NCI-H82 treated with DMSO at 0.1 percent for 48 hours (cell line): ENCODE results near the gene EPN2.

Experiments used
- DNase-seq: peaks from one replicate; lab custom pipeline; 2025; ENCODE audit not compliant: unreplicated experiment; lab: John Stamatoyannopoulos, UW

Gene EPN2

DNA sequence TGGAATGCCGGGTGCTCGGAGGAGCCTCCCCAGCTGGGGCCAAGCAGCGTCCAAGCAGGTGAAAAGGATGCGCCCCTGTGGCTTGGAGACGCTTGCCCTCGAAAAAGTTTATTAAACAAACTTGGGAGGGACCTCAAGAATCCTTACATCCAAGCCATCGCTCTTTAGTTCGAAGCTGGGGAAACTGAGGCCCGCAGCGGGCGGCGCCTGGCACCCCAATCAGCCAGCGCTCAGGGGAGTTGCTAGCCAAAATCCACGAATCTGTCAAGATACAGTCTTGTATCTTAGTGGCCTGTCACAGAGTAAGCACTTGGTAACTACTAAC lies 125.9 kb downstream of the EPN2 start:
- DNase-seq = no peak

DNA sequence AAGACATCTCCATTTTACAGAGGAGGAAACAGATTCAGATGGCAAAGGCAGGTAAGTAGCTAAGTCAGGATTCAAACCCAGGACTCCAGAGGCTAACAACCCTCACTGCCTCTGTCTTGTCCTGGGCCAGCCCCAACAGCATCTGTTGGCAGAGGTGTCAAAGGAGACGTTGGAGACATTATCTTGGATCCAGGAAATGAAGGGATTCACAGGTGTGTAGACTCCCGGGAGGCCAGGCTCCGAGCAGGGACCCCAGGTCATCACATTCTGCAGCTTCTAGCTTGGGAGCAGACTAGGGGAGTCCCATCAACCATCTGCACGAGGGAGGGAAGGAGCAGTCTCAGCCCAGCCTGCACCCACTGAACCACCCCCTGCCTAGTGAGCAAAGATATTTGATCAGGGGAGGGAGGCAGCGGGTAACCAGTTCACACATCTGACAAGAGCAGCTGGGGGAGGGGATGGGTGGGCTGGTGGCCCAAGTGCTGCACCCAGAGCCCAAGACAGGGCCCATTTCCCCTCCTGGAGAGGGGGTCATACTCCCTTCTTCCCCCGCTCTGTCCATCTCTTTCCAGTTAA lies 126.4 kb downstream of the EPN2 start:
- DNase-seq = no peak

DNA sequence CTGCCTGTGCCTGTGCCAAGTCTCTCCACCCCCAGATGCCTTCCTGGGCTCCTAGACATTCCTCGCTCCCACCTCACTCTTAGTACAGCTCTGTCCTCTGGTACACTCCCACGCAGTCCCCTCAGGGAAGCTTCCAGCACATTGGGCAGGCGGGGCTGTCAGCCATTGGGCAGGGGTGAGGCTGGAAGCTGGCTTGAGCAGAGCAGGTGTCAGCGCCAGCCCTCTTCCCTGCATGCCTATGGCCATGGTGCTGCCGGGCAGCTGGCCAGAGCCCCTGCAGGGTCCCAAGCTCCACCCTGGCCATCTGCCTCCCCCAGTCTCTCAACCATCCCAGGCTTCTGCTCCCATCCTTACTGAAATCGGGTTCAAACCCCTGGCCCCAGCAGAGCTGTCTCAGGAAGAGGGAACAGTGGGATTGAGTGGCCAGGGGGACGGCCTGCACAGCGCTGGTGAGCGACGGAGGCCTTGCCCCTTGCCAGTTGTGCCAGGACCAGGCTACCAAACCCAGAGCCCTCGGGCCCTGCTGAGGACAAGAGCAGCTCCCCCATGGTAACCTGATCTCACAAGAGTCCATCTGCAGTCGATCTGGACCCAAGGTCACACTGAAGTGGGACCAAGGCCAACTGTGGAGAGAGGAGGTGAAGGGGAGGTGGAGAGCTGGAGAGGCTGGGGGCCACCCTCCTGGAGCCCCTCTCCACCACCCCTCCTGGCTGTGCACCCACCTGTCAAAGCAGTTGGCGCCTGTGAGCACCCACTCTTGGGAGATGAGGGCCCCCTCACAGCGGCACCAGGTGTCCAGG lies 127.7 kb downstream of the EPN2 start:
- DNase-seq = no peak

DNA sequence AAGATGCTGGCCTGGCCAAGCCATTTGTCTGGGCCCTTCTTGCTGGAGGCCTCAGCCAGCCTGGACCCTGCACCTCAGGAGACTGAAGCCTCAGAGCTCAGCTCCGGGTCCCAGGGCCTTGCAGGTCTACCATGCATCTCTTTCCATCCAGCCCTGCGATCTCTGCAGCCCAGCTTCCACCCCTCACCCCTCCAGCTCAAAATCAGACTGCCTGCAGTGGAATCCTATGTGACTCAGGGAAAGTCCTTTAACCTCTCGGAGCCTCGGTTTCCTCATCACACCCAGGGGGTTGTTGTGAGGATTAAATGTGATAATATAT lies 128.3 kb downstream of the EPN2 start:
- DNase-seq = no peak

DNA sequence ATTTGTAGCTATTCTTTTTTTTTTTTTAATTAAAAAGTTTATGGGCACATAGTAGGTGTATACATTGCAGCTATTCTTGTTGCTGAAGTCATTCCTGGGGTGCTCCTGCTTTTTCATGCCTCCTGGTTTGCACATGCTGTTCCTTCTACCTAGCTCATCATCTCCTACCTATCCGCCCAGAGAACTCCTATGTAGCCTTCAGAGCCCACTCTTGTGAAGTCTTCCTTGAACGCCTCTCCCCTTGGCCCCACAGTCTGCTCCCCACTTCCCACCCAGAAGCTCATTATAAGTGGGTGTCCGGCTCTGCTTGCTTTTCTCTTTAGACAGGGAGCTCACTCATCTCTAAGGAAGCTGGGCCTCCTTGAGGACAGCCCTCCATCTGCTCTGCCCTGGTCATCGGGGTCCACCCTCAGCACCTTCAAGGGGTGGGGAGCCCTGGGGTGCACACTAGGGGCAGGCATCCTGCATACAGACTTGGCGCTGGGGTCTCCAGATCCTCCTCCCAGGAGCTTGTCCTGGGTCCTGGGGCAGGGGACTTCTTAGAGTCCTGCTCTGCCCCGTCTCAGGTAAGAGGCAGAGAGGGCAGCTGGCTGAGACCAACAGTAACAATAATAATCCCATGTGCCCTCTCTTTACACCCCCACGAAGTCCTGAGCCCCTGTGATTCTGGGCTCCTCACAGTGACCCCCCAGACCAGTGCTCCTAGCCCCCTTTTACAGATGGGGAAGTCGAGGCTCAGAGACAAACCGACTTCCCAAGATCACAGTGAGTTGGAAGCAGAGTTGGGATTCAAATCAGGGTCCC lies 128.9 kb downstream of the EPN2 start:
- no peak for DNase-seq

DNA sequence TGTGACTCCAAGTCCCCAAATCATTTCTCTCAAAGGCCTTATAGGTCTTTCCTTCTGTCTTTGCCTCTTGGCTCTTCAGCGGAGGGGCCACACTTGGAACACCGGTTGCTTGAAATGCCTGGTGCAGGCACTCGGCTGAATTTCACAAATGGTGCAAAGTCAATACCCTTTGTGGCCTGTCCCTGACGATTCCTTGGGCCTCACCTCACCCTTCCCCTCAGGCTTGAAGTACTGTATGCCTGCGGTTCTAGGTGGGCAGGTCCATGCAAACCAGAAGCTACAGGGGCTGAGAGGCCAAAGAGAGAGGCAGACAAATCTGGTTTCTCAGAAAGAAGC lies 129.4 kb downstream of the EPN2 start:
- DNase-seq = no peak

DNA sequence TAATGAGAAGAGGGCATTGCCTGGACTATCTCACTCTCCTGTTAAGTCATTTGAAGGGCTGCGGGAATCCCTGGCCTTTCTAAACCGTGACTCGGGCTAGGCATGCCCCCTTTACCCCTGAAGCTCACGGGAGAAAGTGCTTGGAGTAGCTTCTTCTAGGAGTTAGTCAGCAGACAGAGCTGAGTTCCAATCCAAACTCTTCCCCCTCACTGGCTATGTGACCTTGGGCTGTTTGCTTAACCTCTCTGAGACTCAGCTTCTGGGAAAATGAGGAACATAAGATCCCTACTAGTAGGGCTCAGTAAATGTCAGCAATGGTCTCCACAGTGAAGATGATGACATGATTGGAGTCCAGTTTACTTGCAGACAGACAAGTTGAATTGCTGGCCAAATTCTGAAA lies 131.1 kb downstream of the EPN2 start:
- DNase-seq = no peak

DNA sequence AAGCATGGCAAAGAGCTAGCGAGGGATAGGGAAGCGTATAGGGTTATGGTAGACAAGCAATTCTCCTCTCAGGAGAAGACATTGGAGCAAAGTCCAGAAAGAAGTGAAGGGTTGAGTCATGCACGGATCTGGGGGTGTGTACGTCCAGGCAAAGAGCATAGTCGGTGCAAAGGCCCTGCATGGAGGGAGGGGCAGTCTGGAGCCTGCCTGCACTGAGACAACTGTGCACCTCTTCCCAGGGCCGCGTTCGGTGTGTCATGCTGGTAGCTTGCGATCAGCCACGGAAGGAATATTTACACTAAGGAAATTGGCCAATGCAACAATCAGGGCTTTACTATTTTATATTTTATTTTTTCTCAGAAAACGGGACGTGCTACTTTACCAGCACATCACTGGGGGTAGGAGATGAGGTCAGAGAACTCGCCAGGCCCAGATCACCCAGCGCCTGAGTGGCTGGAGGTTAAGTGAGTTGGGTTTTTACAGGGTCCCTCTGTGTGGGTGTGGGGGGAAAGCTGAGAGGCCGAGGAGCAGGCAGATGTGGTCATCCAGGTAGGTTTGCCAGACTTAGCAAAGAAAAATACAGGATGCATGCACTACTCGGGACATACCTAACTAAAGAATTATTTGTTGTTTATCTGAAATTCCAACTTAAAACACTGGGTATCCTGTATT lies 132.1 kb downstream of the EPN2 start:
- no peak for DNase-seq

DNA sequence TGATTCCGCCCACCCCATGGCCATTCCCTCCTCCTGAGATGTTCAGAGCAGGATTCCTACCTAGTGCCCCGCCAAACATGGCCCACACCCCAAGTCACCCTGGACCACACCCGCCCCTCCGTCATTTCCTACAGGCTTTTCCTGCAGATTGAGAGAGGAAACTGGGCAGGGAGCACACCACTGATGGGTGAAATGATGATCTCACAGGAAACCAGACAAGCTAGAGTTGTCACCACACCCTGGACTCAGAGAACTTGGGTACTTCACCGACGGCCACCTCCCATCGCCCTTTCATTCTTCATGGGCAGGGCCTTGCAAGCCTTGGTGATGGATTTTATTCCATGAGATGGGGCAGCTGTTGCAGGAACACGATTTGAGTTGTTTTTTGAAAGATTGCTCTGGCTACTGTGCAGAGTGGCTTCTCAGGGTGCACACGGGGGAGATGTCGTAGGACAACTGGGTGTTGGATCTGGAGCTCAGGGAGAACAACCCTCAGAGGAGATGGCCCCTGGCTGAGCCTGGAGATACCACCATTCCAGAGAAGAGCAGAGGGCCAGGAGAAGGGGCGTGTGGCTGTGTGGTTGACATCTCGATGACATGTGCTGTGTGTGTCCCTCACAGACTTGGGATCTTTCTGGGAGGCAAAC lies 132.8 kb downstream of the EPN2 start:
- DNase-seq = no peak

DNA sequence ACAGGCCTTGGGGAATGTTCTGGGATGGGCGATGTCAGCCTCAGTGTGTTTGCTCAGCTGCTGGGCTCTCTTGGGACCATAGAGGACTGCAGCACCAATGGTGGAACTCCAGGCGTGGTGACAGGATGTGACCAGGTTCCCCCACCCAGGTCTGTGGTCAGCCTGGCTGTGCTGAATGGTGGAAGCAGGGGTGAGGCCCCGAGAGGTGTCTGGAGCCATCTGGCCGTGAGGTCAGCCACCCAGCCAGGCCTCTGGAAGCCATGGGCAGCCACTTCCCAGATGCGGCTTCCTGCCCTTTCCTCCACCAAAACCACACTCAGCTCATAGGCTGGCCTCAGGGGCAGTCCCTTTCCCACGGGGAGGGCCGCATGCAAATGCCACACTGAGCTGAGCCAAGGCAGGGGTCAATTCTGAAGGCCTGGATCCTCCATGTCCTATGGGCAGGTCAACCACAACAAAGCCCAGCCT lies 133.4 kb downstream of the EPN2 start:
- no peak for DNase-seq

DNA sequence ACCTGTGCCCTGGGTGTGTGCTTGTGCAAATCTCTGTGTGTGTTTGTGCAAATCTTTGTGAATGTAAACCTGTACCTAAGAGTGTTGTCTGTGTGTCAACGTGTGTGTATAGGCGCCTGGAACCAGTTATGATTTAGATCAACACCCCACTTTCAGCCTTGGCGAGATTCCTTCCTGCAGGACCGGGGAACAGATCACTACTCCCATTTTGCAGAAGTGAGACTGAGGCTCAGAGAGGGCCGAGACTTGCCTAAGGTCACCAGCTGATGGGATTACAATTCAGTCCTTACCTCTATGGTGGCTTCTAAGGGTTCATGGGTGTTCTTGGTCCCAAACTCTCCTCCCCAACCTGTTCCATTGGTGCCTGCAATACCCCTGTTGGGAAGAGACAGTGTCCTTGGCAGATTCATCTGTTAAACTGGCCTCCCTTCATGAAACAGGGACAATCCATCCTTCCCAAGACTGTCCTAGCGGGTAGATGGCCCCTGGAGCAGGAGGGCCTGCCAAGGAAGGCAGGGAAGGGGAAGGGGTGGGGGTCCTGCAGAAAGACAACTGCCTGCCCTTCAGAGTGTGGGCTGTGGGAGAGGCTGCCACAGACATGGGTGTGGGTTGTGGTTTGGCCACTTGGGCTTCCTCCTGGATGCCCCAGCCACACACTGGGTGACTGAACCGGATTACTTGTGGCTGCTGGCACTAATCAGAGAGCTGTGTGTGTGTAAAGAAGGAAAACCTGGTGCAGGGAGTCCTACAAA lies 134.3 kb downstream of the EPN2 start:
- no peak for DNase-seq

DNA sequence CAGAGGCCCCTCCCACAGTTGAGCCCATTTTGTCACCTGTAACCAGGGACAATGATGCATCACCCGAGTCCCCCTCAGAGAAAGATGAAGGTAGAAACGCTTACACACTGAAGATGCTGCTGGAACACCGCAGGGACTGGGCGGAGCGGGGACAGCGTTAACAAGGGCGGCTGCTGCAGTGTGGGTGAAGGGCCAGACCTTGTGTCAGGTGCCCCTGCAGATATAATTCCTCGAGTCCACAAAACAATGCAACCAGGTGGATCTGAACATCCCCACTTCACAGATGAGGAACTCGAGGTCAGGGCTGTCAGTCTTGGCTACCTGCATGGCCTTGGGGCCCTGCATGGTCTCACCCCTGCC lies 134.8 kb downstream of the EPN2 start:
- DNase-seq = no peak

DNA sequence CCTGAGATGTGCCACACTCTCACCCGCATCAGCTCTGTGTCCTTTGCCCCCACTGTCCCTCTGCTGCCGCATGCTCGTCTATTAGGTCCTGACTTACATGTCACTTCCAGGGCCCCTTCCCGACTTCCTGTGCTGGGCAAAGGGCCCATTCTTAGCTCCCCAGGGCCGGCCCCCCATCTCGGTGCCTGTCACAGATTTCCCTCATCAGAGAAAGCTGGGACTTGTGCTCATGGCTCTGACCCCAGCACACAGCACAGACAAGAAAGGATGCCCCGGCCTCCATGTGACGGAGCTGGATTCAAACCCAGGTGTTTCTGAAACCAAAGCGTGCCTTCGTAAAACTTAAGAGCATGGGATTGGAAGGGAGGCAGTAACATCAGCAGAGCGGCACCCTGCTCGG lies 135.3 kb downstream of the EPN2 start:
- DNase-seq = no peak

DNA sequence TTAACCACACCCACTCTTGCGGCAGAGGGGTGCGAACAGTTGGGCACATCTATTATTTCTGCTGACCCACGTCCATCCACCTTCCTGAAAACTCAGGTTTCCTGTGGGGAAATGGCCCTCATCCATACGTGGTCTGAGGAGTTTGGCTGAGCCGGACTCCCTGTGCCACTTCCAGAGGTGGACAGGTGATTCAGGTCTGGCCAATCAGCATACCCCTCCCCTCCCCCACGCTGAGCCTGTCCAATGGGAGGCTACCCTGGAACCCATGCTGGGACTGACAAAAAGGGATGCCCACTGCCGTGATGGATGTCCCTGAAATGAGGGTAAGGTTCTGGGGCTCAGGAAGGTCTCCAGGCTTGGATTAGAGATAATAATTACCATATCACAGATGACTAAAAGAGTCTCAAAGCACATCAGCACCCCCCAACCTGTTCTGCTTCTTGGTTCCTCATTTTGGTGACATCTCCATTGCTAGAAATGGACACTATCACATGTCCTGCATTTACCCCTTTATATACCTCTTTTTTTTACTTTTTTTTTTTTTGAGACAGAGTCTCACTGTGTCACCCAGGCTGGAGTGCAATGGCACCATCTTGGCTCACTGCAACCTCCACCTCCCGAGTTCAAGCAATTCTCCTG lies 135.8 kb downstream of the EPN2 start:
- DNase-seq = no peak

DNA sequence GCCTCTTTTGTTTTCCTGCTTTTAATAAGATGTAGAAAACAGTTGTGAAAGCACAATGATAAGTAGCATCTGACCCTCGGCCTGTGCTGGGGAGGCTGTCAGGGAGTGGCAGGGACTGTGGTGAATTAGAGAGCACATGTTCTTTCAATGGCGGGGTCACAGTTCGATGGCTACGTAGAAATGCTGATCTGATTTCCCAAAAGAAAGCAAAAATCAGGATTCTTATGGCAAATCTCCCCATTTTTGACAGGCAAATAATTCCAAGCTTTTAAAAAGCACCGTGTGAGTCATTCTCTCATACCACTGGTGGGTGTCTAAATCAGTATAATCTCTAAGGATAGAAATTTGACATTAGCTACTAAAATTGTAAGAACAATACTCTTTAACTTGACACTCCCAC lies 137.0 kb downstream of the EPN2 start:
- DNase-seq = no peak

DNA sequence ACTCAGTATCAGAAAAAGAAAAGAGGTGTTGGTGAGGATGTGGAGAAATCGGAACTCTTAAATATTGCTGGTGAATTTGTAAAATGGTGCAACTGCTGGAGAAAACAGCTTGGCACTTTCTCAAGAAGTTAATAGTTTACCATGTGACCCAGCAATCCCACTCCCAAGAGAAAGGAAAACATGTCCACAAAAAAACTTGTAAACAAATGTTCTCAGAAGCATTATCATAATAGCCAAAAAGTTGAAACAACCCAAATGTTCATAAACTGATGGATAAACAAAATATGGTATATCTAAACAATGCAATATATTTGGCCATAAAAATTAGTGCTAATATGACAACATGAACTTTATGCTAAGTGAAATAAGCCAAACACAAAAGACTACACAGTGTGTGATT lies 138.6 kb downstream of the EPN2 start:
- DNase-seq = no peak

DNA sequence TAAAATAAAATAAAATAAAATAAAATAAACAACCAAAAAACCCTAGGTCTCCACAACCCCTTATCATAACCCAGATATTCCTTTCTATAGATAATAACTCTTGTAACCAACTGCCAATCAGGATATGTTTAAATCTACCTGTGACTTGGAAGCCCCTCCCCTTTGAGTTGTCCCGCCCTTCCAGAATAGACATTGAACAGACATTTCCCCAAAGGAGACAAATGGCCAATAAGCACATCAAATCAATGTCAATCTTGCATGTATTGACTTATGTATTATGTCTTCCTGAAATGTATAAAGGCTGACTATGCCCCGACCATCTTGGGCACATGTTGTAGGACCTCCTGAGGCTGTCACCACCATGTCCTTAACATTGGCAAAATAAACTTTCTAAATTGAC lies 139.6 kb downstream of the EPN2 start:
- DNase-seq = no peak

DNA sequence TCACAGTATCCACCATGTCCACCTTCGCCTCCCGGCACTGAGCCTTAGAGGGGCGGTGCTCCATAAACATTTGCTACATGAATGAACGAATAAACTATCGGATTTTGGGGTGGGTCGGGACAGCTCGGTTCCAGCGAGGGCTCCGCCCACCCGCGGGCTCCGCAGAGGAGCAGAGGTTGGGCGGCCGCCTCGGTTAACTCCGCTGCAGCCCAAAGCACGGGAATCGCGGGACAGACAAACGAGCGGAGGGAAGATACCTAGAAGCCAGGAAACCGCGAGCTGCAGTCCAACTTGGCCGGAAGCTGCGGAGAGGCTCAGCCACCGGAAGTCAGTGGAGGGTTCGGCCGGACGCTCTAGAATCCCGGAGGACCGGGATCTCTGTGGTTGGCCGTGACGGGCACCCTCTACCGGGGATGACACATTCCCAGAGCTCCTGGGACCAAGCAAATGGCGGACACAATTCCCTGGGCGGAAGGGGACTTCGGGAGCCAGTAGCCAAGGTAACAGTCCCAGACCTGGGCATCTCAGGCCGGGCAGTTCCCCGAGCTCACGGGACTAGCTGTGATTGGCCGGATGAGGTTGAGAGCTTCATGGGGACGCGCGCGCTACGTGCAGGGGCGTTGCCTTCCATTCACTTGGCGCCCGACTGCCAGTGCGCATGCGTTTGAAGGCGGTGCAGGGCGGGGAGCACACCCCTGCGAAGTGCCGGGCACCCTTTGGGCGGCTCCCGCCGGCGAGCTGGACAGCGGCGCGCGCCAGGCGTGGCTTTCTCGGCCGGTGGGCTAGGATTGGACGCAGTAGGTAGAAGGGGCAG lies 140.6 kb downstream of the EPN2 start:
- DNase-seq = peak; percentile 100
